ENCODE results near the gene MAMSTR. TPM values are rescaled to one million over a fixed set of nuclear protein-coding genes. Genes with fewer than 3 reads are reported as not detected.

Gene MAMSTR
- total and polyA plus RNA-seq, 9 of the 15 experiments (the other 6 are each of a cell fraction or from before 2014, with no cell fraction given) = 0.08 to 1.00 (median 0.40) TPM; not detected in 1

DNA sequence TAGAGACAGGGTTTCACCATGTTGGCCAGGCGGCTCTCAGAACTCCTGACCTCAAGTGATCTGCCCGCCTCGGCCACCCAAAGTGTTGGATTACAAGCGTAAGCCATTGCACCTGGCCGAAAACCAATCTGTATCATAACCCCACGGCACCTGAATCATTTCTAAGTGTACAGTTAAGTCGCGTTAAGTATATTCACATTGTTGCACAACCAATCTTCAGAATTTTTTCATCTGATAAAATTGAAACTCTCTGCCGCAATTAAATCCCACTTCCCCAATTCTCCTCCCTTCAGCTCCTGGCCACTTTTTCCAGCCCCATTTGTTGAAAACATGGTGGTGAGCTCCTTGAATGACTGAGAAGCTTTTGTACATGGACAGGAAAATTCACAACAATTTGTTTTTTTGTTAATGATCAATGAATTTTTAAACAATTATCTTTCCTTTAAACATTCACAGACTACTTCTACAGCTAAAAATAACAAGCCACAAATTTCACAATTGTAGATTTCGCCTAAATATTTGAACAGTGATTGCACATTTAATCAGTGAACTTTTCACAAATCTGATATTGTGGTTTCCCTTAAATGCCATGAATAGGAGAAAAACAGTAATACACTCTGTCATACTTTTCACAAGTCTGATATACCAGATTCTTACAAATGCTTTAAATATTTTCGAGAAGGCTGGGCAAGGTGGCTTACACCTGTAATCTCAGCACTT, 49.6 kb upstream of the MAMSTR start:
- H3K4me1 ChIP-seq (replicated peaks in 1 of 2; ENCODE audit: control insufficient read depth in 2 of 2, insufficient read depth in 2 of 2, low read length in 2 of 2) = peaks cover 5 to 26% of the 10 kb centered on the region in 2 experiments; a peak in 4 of 5 replicates
- H3K4me2 ChIP-seq (ENCODE audit: insufficient read depth, low read length) = no peak overlapping the region
- H2AFZ ChIP-seq (ENCODE audit: low read depth, low read length) = 0 out of 2 replicates have a peak overlapping the region, but pooled peaks have one; percentile 6
- no peaks in the 10 kb centered on the region for H3K27me3 ChIP-seq (ENCODE audit: control insufficient read depth in 2 of 2, insufficient read depth in 2 of 2, low read length in 2 of 2)
- no TSS peak for BruUV-seq (replicated peaks)
- no peak for FAIRE-seq
- no peak for DNase-seq (ENCODE audit: extremely low read depth in 1 of 4, low spot score in 3 of 4)
- intact Hi-C loops (cut with micrococcal nuclease) (no loop called here), in situ Hi-C loops (cut with MboI) (no loop called here)
- no peak overlapping the region for H3K4me3 ChIP-seq
- ChIA-PET POLR2A (interaction anchor here (0.6 to 1.6 kb wide), 2 partner anchors 13 to 196 kb away, joined by 3 read pairs; no protein-coding TSS in a partner anchor), CTCF (ENCODE audit: low intra/inter-chr PET ratio) (no interaction called here)
- no peak overlapping the region for H3K27ac ChIP-seq (ENCODE audit: extremely low read depth, low read depth, low read length)
- 47% methylated on average over 11 of the region's 11 CpGs for WGBS (ENCODE audit: insufficient coverage, low coverage, missing lambda C conversion rate)
- no peaks in the 10 kb centered on the region for H3K36me3 ChIP-seq (ENCODE audit: control insufficient read depth, insufficient read depth, low read length)
- H3K9me3 ChIP-seq (replicated peaks; ENCODE audit: control insufficient read depth, insufficient read depth, low read depth, low read length) = no peaks in the 10 kb centered on the region
- no peaks in the 10 kb centered on the region for H3K79me2 ChIP-seq (ENCODE audit: control insufficient read depth, insufficient read depth, low read length)
- no peak overlapping the region for H3K9ac ChIP-seq (ENCODE audit: insufficient read depth in 1 of 2, low read depth in 2 of 2, low read length in 2 of 2)
- no peaks in the 10 kb centered on the region for H3K9me1 ChIP-seq (ENCODE audit: control insufficient read depth, insufficient read depth, low read length)
- TF ChIP-seq, protein P1, sequence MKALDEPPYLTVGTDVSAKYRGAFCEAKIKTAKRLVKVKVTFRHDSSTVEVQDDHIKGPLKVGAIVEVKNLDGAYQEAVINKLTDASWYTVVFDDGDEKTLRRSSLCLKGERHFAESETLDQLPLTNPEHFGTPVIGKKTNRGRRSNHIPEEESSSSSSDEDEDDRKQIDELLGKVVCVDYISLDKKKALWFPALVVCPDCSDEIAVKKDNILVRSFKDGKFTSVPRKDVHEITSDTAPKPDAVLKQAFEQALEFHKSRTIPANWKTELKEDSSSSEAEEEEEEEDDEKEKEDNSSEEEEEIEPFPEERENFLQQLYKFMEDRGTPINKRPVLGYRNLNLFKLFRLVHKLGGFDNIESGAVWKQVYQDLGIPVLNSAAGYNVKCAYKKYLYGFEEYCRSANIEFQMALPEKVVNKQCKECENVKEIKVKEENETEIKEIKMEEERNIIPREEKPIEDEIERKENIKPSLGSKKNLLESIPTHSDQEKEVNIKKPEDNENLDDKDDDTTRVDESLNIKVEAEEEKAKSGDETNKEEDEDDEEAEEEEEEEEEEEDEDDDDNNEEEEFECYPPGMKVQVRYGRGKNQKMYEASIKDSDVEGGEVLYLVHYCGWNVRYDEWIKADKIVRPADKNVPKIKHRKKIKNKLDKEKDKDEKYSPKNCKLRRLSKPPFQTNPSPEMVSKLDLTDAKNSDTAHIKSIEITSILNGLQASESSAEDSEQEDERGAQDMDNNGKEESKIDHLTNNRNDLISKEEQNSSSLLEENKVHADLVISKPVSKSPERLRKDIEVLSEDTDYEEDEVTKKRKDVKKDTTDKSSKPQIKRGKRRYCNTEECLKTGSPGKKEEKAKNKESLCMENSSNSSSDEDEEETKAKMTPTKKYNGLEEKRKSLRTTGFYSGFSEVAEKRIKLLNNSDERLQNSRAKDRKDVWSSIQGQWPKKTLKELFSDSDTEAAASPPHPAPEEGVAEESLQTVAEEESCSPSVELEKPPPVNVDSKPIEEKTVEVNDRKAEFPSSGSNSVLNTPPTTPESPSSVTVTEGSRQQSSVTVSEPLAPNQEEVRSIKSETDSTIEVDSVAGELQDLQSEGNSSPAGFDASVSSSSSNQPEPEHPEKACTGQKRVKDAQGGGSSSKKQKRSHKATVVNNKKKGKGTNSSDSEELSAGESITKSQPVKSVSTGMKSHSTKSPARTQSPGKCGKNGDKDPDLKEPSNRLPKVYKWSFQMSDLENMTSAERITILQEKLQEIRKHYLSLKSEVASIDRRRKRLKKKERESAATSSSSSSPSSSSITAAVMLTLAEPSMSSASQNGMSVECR (CRISPR knock-in tag; IDR thresholded peaks at IDR 0.05) = no peak
- TF ChIP-seq, protein P2, sequence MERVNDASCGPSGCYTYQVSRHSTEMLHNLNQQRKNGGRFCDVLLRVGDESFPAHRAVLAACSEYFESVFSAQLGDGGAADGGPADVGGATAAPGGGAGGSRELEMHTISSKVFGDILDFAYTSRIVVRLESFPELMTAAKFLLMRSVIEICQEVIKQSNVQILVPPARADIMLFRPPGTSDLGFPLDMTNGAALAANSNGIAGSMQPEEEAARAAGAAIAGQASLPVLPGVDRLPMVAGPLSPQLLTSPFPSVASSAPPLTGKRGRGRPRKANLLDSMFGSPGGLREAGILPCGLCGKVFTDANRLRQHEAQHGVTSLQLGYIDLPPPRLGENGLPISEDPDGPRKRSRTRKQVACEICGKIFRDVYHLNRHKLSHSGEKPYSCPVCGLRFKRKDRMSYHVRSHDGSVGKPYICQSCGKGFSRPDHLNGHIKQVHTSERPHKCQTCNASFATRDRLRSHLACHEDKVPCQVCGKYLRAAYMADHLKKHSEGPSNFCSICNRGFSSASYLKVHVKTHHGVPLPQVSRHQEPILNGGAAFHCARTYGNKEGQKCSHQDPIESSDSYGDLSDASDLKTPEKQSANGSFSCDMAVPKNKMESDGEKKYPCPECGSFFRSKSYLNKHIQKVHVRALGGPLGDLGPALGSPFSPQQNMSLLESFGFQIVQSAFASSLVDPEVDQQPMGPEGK (CRISPR knock-in tag; IDR thresholded peaks at IDR 0.05; ENCODE audit: borderline replicate concordance) = no peak
- TF ChIP-seq TCF3 (CRISPR knock-in tag; IDR thresholded peaks at IDR 0.05) (no peak), KDM1A (IDR thresholded peaks at IDR 0.05) (peak; percentile 27 to 63; a peak in 2 of 4 replicates), STAT5A (IDR thresholded peaks at IDR 0.05; ENCODE audit: borderline replicate concordance, low read length) (no peak), CEBPB (tag; IDR thresholded peaks at IDR 0.05) (peak; percentile 79), CEBPG (CRISPR knock-in tag; IDR thresholded peaks at IDR 0.05) (no peak), CEBPG (tag; conservative IDR thresholded peaks at IDR 0.05 in 1 of 2, IDR thresholded peaks at IDR 0.05 in 1 of 2) (peak; percentile 46 to 62), CBFA2T2 (conservative IDR thresholded peaks at IDR 0.05) (no peak), SPI1 (IDR thresholded peaks at IDR 0.05; ENCODE audit: borderline replicate concordance, low read depth, low read length) (peak; percentile 90)
- ATAC-seq = no peak
- no peaks in the 10 kb centered on the region for H4K20me1 ChIP-seq (replicated peaks; ENCODE audit: control insufficient read depth, insufficient read depth, low read length)

Data from K562 (cell line).